CD4-positive, alpha-beta T cell treated with Interferon gamma for 1 hour (primary cell): ENCODE data around the gene KRTAP1-4.
"Not testable (repeated sequence)": the region's sequence is repeated elsewhere in the genome, so short reads cannot be mapped to it uniquely, and the experiment has no call there.

Source experiments
- DNase-seq: peaks from one replicate; pipeline ENCODE4 v3.0.0-alpha.2; 2020

KRTAP1-4 gene

DNA sequence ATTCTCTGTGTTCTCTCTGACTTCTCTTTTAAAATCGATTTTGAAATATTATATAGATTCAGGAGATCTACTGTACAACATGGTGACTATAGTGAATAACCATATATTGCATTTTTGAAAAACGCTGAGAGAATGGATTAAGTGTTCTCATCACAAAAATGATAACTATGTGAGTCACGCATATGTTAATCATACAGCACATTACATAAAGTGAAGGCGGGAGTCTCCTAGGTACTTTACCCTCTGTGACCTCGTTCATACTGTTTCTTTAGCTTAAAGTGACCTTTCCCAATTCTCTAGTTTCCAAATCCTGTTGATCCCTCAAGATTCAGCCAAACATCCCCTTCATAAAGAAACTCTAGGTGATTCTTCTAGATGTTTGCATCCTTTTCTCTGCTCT lies 27.2 kb downstream of the KRTAP1-4 start:
- DNase-seq = no peak

GRCh38 chr17:41001795-41002194 lies 28.2 kb downstream of the KRTAP1-4 start:
- DNase-seq = no peak

GRCh38 chr17:40999563-40999962 lies 30.4 kb downstream of the KRTAP1-4 start, which contains the start of gene KRTAP3-2:
Gene KRTAP3-2 (minus strand): TSS chr17:40999906. CDS start chr17:40999853, 53 bp downstream.
- DNase-seq = not testable (repeated sequence)

DNA sequence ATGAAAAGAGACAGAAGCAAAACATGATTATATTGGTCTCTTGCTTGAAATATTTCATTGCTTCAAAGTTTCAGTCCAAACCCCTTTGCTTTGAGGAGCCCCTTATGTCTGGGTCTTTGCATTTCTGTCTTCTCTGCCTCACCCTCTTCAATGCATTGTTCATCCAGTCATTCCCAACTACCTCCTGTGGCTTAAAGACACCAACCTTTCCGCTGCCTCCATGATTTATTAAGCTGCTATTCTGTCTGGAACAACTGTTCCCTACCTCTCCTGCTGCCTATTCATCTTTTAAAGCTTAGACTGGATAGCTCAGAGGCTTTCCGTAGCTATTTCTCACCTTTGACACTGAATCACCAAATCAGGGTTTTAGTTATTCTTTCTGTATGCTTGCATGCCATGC lies 32.6 kb downstream of the KRTAP1-4 start:
- no peak for DNase-seq

- no peak for DNase-seq
Observed at GRCh38 chr17:40996829-40997228, 33.2 kb downstream of the KRTAP1-4 start.

GRCh38 chr17:40995116-40995515 lies 34.9 kb downstream of the KRTAP1-4 start:
- DNase-seq = no peak

DNA sequence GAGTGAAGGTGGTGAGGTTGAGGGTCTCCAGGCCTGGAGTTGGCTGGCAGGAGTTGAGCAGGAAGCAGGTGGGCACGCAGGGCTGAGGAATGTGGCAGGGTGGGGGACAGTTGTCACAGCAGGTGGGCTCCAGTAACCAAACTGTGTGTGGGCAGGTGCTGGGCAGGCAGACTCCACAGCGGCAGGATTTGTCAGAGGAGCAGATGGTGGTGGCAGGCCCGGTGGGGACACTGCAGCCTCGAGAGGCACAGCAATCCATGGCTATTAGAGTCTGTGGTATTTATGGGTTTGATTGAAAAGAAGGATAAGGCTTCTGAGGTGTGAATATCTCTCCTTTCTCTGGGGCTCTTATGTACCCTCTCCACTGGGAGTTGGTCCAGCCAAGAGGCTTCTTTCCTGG lies 36.2 kb downstream of the KRTAP1-4 start, which contains the start of gene KRTAP3-3:
Gene KRTAP3-3, minus strand, starts transcription at position 326 of the 400 bp plus-strand sequence. Its CDS starts 67 bp downstream, at position 259.
- no peak for DNase-seq

DNA sequence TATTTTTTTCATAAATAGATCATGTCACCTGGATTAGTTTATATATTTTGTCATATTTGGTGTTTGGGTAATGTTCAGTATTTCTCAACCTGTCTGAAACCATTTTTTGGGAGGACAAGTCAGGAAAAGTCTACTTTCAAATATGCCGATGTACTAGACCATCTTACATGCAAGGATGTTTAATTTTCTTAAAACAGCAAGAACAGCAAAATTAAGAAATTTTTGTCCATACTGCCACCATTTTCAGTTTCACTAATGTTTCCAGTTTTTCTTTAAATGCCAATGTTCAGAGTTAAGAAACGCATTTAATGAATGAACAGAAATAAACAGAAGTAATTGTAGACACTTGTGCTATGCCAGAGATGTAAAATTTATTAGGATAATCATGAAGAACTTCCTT lies 36.9 kb downstream of the KRTAP1-4 start:
- no peak for DNase-seq

DNA sequence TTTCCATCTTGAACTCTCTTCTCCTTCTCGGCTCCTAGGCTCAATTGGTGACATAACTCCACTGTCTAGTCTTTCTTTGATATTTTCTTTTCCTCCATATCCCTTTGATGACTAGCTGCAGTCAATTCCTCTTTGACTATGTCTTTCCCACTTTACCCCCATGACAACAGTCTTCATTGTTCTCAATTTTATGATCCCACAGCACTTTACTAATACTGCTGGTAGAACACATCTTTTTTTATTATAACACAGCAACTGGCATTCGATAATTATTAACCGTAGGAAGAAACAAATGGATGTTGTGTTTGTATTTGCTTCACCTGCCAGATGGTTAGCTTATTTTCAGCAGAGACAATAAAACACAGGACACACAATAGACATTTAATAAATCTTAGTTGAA lies 37.3 kb downstream of the KRTAP1-4 start:
- no peak for DNase-seq

DNA sequence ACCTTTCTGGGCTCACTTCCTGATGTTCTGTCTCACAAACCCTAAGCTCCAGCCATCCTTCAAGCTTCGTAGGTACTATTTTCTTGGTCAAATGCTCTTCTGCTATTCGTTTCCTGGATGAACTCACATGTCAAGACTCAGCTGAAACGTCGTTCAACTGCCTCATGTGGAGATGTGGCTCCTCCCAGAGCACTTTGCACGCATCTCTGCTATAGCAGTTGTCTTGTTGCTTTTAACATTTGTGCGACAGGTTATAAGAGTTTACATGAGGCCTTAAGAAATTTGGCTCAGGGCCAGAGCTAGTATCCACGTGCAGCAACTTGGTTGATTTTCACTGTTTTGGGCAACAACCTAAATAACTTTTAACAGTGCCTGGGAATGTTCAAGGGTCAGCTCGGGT lies 43.1 kb downstream of the KRTAP1-4 start:
- DNase-seq = no peak

- DNase-seq = no peak
Observed at GRCh38 chr17:40984226-40984625, 45.8 kb downstream of the KRTAP1-4 start, which contains the start of gene KRT40. Gene KRT40 (minus strand): TSS chr17:40984326. CDS start chr17:40984273, 53 bp downstream.

GRCh38 chr17:40981115-40981514 lies 48.9 kb downstream of the KRTAP1-4 start:
- no peak for DNase-seq

- no peak for DNase-seq
Observed at GRCh38 chr17:40980596-40980995, 49.4 kb downstream of the KRTAP1-4 start.

DNA sequence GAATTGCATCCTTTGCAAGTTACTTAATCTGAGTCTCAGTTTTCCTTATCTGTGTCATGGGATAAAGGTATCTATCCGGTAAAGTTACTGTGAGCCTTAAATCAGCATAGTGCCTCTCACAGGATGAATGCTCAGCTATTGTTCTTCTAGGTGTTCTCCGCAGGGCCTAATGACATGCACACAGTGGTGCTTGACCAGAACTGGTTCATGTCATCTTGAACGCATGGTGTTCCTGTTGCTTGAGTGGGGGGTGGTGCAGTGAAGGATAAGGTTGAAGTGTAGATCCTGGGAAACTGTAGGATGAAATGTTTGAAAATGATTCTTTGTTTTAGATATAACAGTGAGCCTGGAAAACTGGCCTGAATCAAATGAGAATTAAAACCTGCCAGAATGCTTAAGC lies 49.9 kb downstream of the KRTAP1-4 start:
- no peak for DNase-seq
